Brain pericyte (primary cell): ENCODE results near the gene GARS1.
"Not testable (repeated sequence)": the region's sequence is repeated elsewhere in the genome, so short reads cannot be mapped to it uniquely, and the experiment has no call there.

Source experiments
- DNase-seq: peaks from one replicate; pipeline ENCODE4 v3.0.0-alpha.2; 2012; ENCODE audit warnings: low read depth, low spot score

The GARS1 gene

DNA sequence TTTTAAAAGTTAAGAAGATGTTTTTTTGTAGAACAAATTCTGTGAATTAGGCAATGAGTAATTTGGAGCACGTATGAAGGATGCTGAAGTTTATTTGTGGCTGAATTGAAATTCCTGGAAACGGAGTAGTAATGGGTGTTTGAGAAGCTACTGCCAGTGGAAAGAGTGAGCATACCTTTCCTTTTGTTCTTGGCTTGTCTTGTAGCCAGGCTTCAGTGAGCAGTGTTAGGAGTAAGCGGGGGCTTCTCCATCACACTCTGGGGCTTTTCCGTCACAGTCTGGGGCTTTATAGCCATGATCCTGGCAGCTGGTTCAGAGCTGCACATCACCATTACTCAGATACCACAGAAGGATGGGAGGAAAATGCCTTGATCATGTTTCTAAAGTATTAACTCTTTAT, 32.3 kb downstream of the GARS1 start:
- DNase-seq: no peak

DNA sequence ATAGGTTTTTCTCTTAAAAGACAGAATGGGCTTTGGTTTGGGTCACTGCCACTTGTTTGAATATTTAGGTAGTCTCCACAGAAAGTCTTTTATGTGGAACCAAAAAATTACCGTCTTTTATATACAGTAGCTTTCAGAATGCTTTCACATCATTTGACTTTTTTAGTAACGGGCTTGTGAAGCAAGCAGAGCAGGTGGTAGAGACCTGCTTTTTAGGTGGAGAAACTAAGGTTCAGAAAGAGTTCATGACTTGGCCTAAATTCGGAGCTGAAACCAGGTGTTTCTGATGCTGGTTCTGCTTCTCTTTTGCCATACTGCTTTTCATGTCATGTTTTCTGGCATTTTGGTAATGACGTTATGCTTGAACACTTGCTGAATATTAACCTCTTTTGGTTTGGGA, 36.3 kb downstream of the GARS1 start:
- DNase-seq: no peak

DNA sequence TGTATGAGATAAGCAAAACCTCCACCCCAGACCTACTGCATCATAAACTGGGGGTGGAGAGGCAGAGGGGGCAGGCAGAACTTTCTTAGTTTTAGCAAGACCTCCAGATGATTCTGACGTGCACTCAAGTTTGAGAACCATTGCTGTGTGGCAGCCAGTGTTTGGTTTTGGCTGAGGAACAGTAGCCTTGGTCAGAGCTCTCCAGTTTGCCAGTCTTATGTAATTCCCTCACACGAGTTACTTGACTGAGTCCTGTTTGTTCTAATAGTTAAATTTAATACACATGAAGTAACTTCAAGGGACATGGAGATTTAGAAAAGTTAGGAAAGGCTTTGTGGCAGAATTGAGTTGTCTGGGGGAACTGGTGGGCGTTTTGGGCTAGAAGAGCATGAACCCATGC, 38.5 kb downstream of the GARS1 start:
- no peak for DNase-seq

DNA sequence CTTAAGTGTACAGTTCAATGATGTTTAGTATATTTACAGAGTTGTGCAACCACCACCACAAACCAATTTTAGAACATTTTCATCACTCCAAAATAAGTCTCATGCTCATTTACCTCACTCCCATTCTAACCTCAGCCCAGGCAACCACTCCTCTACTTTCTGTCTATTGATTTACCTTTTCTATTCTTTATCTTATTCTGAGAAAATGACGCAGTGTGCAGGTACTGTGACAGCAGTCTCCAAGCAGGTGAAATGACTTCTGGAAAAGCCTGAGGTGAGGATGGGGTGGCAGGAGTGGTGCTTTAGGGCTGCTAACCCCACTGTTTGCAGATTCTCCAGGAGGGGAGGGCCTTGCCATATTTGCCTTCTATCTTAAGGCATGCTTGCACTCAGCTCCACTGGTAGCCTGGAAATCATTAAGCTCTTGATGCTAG, 39.5 kb downstream of the GARS1 start:
- DNase-seq: no peak

DNA sequence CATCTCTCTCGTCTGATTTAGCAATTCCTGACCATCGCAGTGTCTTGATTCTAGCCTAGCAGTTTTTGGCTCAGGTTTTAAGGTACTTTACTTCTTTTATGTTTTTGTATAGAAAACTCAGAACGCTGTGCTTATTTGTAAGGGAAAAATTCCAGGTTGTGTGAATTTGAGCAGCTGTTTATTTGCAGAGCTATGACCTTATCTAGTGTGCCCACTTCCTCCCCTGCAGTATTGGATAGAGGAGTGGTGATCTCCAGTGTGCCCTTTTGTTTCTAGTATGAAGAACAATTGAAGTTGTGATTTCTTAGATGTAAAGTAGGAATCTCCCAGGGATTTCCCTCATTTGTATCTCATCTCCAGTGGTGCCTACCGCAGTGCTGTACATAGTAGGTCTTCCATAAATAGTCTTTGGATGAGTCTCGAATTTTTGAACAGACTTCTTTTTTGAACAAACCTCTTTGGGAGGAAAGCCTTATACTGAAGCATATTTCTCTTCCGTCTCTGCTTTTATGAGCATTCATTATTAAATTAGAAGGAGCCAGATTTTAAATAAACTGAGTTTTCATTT, 40.0 kb downstream of the GARS1 start:
- DNase-seq: no peak

DNA sequence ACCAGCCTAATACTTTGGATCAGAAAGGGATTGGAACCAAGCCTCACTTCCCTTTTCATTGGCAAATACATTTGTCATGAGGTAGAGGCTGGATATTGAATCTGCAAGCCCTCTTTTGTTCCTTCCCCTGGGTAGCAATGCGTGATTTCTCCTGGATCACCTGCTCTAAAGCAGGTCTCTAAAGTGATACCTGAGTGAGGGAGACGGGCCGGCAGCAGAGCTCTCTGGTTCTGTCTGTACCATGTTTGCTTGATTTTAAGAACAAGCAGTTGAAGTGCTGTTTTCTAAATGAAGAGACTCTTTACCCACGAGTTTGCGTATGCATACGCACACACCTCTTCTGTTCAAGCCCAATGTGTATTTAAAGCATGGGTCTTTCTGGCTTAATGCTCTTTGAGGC, 41.1 kb downstream of the GARS1 start:
- DNase-seq: no peak

DNA sequence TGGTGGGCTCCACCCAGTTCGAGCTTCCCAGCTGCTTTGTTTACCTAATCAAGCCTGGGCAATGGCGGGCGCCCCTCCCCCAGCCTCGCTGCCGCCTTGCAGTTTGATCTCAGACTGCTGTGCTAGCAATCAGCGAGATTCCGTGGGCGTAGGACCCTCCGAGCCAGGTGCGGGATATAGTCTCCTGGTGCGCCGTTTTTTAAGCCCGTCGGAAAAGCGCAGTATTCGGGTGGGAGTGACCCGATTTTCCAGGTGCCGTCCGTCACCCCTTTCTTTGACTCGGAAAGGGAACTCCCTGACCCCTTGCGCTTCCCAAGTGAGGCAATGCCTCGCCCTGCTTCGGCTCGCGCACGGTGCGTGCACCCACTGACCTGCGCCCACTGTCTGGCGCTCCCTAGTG, 47.6 kb downstream of the GARS1 start:
- DNase-seq: not testable (repeated sequence)

DNA sequence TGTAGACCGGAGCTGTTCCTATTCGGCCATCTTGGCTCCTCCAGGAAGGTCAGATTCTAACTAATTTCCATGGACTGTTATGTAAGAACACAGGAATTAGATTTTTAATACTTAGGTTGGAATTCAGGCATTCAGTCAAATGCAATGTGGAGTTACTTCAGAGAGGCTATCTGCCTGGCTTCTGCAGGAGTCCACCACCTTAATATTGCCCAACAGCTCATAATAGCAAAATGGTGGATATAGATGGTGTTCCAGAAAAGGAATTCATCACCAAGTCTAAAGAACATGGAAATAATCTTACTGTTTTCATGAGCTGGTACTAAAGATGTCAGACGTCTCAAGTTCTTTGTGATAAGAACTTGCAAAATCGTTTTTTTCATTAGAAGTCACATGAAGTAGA, 48.1 kb downstream of the GARS1 start:
- no peak for DNase-seq

DNA sequence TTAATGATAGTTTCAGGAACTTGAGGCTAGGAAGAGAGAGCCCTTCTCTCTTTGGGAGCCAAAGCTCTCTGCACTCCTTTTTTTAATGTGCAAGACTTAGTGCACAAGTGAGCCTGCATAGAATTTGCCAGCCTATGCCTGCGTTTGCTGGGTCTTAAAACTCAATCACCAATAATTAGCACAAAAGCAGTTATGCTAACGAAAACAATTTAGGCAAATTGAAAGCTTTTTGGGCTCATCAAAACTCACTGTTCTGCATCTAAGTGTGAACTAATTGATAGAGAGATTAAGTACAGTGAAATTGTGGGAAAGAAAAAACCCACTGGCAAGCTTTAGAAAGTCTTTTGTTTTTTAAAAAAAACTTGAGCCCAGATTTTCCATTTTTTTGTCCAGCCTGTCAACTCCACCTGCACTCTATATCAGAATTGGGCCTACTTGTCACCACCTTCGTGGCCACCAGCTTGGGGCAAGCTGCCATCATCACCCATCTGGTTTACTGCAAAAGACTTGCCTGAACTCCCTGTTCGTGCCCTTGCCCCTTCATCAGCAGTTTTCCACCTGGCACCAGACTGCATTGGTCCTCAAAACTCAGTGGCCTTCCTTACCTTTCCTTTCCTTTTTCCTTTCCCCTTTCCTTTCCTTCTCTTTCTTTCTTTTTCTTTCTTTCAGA, 49.7 kb downstream of the GARS1 start:
- no peak for DNase-seq

DNA sequence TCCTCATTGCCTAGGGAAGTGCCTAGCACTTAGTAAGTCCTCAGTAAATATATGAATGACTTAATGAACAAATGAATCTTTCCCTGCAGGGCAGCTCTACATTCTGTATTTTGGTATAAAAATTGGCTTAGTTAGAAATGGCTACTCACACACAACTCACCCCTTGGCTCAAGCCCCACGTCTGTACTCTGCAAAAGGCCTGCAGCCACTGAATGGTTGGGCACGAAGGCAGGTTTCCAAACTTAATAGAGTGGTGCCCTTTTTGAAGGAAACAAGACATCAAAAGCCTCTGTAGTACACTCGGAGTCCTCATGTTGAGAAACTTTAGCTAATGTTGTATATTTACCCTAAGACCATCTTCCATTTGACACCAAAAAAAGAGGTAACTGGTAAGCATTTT, 51.0 kb downstream of the GARS1 start:
- DNase-seq: no peak

DNA sequence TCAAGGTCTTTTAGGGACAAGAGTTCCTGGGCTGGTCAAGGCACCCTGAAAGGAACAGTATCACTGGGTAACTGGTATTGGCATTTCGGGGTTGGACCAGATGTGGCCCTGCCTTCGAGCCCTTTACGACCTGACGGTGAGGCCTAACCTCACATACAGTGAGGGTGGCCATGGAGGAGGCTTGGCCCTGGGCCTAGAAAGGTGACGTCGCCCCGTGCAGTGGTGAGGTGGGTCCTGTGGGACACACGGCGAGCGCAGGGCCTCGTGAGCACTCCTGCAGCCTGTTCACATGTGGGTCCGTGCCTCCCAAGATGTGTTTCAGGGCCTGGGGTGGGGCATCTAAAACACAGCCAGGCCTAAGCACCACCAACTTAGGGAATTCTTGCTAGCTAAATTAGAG, 51.5 kb downstream of the GARS1 start:
- DNase-seq: no peak

DNA sequence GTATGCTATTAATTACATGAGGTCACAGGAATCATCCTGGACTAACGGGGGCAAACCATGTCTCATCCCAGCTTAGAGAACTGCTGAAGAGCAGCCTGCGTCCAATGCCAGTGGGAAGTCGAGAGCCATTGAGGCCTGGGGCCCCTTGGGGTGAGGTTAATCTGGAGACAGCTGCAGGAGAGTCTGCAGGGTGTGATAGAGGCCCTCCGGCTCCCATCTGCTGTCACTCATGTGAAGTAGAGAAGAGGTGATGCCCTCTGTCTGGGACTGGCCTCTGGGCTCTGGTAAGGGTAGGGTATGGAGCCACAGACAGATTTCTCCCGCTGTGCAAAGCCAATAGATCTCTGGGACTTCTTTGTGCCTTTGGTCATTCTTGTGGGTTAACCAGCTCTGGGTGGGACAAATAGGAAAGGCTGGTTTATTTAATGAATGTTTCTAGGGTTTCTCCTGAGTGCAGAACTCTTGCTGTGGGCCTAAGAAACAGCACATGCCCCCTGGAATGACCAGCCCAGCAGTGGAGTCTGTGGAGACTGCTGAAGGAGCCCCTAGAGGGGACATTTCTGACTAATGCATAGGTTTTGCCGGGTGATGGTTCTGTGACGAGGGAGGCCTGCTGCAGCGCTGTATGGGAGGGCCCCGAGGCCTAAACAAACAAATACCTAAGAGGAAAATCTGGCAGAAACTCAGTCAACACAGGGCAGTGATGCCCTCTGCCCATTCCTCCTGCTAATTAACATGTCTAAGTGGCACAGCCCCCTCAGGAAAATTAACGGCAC, 53.1 kb downstream of the GARS1 start:
- no peak for DNase-seq

DNA sequence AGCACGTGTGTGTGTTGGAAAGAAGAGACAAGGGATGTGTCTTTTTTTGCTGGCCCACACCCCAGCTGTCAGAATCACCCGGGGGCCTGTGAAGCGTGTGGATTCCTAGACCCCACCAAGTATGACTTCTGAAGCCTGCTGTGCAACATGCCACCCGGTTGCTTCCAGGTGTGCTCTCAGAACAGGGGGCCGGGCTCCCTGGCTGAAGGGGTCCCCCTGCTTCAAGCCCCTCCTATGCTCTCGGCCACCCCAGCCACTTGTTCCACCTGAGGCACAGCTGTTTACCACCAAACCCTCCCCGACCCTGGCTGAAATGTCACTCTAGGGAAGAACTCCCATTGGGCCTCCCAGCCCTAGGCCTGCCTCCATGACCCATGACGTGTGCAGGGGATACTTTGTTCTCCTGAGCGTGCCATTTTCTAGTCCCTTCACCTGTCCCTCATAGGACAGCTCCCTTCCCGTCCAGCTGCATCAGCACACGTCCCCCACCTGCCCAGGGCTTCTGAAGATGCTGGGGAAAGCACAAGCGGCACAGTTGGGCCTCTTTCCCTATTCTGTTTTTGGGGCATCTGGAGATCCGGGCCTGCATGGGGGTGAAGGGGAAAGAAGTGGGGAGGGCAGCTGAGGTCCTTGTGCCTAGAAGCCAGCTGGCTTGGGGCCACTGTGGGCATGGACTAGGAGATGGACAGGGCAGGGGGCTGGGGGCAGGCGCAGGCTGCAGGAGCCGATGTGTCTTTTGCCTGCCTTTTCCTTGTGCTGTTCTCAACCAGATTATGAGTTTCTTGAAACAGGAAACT, 54.3 kb downstream of the GARS1 start:
- DNase-seq: no peak

DNA sequence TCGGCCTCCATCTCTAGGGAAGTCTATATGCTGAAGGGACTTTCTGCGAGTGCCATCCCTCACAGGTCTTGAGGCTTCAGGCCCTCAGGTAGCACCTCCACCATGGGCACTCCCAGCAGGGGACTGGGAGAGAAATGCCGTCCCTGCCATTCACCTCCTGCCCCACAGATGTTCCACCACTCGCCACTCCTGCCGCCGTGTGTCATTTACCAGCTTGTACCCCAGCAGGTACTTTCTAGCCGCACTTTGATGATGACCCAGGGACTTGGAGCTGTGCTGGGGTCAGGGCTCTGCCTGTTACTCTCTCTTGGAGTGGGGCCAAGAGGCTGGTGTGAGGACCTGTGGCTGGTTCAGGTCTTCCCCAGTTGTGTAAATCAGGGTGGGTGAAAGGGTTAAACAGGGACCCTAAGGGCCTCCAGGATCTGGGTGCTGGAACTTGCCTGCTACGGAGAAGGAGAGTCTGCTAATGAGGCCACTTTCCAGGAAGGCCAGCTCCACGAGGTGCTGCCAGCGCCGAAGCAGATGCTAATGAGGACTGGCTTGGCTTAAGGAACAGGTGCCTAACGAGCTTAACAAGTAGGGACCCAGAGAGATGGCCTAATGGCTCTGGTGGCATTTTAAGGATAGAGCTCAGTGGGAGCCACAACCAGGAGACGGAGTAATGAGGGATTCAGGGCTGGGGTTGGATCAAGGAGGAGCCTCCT, 55.2 kb downstream of the GARS1 start:
- DNase-seq: no peak

DNA sequence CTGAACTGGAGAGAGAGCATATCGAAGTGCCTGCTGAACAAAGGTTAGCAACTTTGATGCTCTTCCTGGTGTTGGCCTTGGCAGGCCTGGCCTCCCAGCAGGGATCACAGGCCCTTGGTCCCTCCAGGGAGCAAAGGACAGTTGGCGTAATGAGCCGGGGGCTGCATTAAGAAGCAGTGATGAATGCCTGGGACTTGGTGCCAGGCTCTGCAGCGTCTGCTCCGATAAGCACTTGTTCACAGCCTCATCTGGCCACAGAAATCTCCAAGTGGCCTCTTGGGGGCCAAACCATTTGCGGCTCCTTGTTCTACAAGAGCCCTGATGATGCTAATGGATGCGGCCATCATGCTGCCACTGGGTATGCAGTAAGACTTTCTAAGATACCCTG, 55.7 kb downstream of the GARS1 start:
- no peak for DNase-seq

DNA sequence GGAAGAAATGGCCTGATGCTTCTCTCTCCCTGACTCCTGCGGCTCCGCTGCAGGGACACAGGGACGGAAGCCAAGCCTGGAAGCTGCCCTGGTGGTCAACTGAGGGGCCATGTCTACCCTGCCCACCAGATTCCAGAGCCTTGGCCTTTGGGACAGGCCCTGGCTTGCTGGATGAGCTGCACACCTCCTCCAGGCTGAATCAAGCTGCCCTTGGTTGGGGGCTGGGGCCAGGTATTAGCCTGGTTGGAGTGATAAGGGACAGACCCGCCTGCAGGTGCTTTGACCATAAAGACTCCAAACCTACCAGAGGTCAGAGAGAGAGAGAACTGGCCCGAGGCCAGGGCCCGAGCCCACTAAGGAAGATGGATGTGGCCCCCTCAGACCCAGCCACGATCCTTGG, 57.5 kb downstream of the GARS1 start:
- DNase-seq: no peak

DNA sequence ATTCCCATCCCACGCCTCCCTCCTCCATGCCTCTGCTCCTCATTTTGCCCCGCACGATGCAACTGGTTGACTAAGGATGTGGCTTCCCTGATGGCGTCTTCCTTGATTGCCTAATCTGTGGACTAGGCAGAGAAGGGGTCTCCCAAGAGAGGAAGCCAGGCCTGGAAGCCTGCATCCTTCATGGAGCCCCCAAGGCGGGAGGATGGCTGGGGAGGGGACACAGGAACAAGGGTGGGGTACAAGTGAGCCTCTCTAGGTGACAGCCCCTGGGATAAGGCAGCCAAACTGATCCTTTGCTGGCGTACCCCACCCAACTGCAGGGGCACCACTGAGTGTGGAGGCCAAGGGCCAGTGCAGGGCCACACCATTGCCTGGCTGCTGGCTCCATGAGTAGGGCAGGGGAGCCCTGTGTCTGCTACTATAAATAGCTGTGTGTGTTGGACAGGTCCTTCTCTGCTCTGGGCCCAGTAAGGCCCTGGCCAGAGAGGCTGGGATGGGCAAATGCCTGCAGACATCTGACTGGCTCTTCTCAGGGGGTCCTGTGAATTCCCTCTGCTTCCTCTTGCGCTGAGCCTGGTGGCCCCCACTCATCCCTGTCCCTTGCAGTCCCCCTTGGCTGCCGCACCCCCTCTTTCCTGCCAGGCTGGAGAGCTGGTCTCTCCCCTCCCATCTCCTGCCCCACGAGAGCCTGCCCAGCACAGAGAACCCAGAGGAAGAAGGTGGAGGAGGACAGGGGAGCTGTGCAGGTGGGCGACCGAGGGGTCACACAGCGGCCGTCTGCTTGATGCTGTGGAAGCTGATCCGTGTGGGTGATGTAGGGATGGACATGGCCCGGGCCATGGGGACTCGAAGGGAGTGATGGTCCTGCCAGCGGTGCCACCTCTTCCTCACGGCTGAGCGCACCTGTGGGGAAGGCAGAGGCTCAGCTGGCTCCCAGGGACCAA, 58.3 kb downstream of the GARS1 start:
- DNase-seq: no peak

DNA sequence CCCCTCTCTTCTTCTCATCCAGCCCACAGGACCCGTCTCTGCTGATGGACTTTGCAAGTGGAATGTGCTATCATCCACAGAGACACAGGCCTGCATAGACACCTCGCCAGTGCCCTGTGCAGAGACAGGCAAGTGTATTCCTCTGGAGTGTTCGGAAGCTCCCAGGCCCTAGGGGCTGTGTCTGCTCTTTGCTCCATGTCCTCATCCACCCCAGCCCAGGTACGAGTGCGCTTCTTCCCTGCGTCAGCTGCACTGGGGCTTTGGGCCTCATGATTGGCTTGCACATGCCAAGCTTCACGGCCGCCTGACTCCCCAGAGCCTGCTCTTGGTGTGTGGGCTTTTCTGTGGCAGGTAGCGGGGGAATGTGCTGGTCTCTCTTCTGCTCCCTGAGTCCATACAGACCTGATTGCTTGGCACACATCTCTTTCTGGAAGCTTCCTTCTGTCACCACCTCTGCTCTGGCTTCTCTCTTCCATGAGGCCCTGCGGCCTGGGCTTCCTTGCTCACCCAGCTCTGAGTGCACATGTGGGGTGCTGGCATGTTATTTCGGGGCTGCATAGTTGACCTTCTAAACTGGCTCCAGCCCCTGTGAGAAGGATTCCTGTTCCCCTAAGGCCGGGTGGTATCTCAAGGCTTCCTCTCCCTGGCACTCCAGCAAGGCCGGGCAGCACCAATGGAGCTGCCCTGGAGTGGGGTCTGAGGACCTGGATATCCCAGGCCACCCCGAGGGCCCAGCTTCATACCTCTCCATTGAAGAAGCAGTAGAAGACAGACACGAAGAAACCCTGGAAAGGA, 59.8 kb downstream of the GARS1 start:
- no peak for DNase-seq

DNA sequence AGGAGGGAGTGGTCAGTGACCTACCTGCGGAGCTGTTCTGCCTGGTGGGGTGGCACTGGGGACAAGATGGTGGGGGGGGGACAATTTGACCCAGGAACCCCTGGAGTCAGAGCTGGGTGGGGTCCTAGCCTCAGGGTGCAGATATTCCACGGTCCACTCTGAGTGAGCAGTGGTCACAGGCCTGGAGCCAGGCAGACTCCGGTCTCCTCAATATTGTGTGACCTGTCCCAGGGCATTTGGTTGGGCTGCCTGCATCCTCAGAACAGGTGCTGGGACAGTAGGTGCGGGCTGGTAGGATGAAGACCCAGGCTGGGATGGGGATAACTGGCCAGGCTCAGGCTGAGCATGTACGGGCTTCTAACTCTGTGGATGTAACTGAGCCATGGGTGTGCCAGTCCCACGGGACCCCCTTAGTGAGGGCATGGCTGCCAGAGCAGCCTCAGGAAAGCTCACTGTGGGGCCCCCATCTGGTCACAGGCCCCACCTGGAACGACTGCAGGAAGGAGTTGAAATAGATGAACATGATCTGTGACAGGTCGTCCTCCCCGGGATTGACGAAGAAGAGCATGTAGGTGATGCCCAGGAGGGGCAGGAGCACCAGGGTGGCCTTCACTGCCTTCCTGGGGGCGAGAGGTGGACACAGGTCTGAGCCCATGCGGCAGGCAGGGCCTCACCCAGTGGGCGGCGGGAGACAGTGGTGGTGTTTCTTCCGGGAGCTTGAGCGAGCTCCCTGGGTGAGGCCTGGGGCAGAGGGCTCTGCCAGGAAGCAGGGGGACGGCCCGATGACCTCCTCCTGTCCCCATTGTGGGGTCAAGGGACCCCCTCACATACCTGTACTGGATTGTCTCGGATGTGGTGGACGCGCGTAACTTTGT, 60.7 kb downstream of the GARS1 start:
- DNase-seq: no peak
